Umbilical cord (tissue), 2 donors: ENCODE measurements around the gene CIT. TPM values are rescaled to one million over a fixed set of nuclear protein-coding genes. Genes with fewer than 3 reads are reported as not detected.
"Not testable (repeated sequence)": the region's sequence is repeated elsewhere in the genome, so short reads cannot be mapped to it uniquely, and the experiment has no call there.

Experiments
- DNase-seq: peaks from one replicate; pipeline ENCODE4 v3.0.0-alpha.2; 2015; ENCODE audit warnings: low spot score
- total RNA-seq: library from RNA; depleted of rRNA; stranded (reverse); fragments of >200 nt; gene quantifications from one replicate; pipeline ENCODE4 v1.2.3, GENCODE V29; 2014; ENCODE audit warnings: low replicate concordance; ENCODE audit not compliant: insufficient read depth

Gene CIT, protein sequence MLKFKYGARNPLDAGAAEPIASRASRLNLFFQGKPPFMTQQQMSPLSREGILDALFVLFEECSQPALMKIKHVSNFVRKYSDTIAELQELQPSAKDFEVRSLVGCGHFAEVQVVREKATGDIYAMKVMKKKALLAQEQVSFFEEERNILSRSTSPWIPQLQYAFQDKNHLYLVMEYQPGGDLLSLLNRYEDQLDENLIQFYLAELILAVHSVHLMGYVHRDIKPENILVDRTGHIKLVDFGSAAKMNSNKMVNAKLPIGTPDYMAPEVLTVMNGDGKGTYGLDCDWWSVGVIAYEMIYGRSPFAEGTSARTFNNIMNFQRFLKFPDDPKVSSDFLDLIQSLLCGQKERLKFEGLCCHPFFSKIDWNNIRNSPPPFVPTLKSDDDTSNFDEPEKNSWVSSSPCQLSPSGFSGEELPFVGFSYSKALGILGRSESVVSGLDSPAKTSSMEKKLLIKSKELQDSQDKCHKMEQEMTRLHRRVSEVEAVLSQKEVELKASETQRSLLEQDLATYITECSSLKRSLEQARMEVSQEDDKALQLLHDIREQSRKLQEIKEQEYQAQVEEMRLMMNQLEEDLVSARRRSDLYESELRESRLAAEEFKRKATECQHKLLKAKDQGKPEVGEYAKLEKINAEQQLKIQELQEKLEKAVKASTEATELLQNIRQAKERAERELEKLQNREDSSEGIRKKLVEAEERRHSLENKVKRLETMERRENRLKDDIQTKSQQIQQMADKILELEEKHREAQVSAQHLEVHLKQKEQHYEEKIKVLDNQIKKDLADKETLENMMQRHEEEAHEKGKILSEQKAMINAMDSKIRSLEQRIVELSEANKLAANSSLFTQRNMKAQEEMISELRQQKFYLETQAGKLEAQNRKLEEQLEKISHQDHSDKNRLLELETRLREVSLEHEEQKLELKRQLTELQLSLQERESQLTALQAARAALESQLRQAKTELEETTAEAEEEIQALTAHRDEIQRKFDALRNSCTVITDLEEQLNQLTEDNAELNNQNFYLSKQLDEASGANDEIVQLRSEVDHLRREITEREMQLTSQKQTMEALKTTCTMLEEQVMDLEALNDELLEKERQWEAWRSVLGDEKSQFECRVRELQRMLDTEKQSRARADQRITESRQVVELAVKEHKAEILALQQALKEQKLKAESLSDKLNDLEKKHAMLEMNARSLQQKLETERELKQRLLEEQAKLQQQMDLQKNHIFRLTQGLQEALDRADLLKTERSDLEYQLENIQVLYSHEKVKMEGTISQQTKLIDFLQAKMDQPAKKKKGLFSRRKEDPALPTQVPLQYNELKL (N-terminal part only)
- total RNA-seq = 17.8 TPM

DNA sequence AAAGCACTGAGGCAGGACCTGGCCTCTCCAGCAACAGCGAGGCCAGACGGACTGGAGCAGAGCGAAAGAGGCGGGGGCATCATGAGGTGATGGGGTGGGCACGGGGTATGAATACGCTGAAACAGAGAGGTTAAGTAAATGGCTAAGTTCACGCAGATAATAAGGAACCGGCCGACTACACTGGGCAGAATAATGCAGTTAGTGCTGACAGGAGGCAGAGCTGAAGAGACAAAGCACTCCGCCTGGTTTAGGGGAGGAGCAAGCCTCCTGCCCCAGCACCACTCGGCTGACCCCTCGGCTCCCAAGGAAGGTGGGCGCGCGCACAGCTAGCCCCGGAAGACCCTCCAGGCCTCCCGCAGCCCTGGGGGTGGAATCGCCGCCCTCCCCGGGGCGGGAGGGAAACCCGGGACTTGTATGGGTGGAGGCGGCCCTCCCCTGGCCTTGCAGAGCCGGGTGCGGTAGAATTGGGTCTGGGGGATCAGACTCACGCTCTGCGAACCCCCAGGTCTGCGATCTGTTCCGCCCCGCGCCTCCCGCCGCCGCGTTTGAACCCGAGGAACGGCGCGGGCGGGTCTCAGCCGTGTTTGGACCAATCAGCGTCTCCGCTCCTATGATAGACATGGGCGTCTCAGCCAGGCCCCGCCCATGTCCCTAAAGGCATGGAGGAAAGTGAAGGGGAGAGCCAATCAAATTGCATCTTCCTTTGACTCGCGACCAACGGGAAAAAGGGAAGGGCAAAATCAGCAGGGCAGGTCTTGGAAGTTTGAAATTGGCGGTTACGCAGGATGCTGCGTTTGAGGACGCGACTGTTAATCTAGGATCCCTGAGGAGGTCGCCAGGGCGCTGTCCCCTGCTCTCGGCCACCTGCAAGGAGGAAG lies at the start of gene CIT:
Gene CIT, minus strand, starts transcription at position 560 of the 878 bp plus-strand sequence. CDS start 1,152 bp downstream, outside the sequence.
- peak; percentile 97 for DNase-seq

DNA sequence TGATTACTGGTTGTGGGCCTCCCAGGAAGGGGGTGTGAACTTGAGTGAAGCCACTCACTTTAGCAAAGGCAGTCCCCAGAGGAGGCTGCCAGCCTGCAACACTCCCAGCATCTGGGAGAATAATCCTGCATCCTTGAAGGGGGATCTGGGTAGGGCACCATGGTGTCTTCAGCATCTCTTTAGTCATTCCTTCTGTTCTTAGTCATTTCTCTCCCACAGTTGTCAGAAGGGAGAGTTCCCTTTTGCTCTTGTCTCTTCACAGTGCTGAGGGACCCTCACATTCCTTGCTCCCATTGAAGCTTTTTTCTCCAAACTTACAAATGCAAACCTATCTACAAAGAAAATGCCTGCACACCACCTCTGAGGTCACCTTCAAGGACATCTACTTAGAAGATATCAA lies 48.1 kb upstream of the CIT start:
- no peak for DNase-seq

DNA sequence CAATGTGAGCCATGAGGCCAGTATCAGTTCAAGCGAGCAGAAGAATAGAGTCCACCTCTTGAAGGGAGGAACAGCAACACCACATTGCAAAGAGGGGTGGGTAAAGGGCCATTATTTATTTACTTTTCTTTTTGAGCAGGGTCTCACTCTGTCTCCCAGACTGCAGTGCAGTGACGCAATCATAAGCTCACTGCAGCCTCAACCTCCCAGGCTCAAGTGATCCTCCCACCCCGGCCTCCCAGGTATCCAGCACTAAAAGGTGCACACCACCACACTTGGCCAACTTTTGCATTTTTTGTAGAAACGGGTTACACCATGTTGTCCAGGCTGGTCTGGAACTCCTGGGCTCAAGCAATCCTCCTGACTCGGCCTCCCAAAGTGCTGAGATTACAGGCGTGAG lies 42.9 kb upstream of the CIT start:
- DNase-seq = no peak

DNA sequence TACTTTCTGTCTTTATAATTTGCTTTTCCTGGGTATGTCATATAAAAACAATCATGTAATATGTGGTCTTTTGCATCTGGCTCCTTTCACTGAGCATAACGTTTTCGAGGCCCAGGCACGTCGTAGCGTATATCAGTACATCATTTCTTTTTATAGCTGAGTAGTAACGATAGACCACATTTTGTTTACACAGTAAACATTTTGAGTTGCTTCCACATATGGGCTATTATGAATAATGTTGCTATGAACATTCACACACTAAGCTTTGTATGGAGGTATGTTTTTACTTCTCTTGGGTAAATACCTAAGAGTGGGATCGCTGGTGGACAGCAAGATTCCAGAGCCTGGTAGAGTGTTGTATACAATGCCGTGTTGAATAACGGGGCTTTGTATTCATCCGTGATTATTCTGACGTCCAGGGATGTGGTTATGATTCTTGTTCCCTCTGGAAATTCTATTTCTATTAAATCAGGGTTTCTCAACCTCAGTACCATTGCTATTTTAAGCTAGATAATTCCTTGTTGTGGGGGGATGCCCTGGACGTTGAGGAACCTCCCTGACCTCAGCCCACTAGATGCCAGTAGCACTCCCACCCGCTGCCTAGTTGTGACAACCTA lies 38.9 kb upstream of the CIT start:
- no peak for DNase-seq

DNA sequence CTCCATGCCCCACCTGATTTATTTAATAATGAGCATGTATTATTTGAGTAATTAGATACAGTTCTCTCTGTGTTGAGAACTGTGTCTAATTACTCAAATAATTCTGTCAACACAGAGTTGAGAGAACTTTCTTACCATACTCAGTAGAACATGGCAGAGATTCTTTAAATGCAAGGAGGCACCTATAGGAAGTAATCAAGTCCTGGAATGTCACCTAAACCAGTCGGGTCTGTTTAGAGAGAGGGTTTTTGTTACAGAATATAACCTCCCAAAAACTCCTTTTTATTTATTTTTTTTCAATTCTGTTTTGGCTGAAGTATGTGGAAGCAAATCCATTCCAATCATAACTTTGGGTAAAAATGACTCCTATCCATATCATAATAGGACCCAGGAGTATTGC lies 37.5 kb upstream of the CIT start:
- DNase-seq = peak; percentile 17

DNA sequence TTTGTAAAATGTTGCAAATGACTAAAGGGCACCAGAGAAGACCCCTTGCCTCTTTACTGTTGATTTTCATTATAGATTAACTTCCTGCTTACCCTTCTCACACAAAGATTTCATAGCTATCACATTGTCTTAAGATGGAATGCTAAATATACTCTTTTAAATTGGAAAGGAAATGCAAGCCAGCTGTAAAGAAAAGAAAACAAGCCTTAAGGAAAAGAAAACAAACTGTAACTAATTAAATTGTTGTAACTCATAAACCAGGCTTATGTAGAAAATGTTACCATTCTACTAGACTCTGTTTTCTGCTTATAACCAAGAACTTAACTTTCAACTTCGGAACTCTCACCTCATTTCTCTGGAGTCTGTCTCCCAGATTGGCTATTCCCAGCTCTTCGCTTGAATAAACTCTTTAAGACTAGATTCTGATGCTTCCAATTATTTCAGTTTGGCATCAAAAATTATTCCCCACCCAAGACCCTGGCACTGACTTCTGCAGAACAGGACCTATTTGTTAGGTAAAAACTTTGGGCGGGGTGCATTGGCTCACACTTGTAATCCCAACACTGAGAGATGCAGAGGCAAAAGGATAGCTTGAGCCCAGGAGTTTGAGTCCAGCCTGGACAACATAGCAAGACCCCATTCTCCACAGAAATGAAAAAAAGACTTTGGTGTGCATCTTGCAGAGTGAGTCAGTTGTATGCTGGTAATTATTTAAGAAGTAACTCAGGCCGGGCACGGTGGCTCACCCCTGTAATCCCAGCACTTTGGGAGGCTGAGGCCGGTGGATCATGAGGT lies 36.6 kb upstream of the CIT start:
- DNase-seq = no peak

DNA sequence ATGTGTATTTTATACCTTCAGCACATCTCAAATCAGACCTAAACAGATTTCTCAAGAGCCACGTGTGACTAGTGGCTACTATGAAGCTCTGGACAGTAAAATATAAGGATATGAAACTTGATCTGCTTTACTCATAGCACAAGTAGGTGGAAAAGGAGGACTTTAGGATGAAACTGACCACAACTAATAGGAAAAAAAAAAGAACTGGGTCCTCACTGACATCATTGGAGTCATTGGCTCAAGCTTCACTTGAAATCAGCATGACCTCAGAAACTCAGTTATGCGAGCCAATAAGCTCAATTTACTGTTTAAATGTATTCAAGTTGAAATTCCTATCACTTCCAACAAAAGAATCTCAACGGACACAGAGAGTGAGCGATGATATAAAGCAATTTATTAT lies 34.1 kb upstream of the CIT start:
- DNase-seq = no peak

DNA sequence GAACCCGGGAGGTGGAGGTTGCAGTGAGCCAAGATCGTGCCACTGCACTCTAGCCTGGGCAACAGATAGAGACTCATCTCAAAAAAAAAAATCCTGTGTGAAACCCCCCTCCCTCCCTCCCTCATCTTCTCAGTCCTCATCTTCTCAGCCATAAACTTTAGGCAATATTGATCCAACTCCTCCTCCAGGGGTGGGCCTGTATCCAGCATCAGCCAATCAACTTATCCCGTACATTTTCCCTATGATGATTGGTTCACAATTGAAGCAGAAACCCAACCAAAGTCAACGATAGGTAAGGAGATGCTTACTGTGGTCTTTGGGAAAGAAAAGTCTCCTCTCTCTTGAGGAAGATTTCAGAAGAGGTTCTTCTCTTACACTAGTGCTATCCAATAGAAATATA lies 33.5 kb upstream of the CIT start:
- DNase-seq = no peak

DNA sequence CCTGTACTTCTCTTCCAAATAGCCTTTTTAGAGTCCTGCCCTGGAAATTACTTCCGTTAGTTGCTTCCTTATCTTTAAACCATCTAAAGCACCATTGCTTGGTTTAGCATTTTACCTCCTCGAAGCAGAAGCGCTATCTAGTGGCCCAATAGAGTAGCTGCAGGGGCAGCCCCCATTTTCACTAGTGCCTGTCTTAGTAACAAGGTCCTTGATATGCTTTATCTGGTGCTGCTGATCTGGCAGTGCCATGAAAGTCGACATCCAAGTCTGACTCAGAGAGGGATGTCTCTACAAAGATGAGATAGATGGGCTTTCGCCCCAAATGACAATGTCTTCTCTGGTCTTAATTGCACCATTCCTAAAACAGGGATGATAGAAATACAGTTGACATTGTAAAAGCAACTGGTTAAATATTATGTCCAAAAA lies 25.0 kb upstream of the CIT start:
- peak; percentile 23 for DNase-seq

DNA sequence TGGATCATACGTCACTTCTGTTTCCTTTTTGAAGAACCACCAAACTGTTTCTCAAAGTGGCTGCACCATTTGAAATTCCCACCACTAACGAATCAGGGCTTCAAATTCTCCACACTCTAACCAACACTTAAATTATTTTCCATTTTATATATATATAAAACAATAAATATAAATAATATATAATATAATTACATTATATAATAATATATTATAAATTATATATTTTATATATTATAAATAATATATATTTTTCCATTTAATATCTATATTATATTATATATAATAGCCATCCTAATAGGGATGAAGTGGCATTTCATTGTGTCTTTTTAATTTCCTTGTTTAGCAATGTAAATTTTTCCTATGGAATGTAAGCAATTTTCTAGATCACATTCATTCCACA lies 24.6 kb upstream of the CIT start:
- DNase-seq = no peak

DNA sequence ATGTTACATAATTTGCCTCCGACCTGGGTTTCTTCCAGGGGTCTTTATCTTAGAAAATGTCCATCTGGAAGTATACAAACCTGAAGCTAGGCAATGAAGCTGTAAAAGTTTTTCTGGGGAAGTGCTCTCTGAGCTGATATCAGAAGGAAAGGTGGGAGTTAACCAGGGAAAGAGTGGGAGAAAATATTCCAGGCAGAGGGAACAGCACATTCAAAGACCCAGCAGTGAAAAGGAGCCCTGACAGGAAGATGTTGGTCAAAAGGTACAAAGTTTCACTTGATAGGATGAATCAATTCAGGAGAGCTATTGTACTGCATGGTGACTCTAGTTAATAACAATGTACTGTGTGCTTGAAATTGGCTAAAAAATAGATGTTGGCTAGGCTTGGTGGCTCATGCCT lies 17.8 kb upstream of the CIT start:
- no peak for DNase-seq

DNA sequence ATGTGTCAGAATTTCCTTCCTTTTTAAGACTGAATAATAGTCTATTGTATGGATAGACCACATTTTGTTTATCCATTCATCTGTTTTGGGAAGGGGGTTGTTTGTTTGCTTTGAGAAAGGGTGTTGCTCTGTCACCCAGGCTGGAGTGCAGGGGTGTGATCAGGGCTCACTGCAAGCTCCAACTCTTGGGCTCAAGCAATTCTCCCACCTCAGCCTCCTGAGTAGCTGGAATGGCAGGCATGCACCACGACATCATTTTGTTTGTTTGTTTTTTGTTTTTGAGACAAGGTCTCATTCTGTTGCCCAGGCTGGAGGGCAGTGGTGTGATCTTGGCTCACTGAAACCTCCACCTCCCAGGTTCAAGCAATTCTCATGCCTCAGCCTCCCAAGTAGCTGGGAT lies 15.5 kb upstream of the CIT start:
- not testable (repeated sequence) for DNase-seq

DNA sequence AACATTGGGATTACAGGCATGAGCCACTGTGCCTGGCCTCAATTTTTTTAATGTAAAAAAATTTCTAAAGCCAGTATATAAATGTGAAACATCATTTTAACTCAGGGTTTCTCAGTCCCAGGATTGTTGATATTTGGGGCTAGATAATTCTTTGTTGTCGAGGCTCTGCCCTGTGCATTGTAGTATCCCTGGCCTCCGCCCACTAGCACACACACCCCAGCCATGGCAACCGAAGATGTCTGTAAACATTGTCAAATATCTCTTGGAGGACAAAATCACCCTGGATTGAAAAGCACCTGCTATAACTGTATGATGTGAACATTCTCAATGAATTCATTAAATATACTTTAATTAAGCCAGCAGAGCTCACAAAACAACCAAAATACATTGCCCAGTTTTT lies 8.4 kb upstream of the CIT start:
- DNase-seq = no peak

DNA sequence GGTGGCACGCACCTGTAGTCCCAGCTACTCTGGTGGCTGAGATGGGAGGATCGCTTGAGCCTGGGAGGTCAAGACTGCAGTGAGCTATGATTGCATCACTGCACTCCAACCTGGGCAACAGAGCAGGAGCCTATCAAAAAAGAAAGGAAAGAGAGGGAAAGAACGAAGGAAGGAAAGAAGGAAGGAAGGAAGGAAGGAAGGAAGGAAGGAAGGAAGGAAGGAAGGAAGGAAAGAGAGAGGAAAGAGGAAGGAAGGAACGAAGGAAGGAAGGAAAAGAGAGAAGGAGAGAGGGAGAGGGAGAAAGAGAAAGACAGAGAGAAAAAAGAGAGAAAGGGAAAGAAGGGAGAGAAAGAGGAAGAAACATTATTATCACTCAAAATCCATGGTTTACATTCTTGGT lies 6.7 kb upstream of the CIT start:
- DNase-seq = not testable (repeated sequence)

DNA sequence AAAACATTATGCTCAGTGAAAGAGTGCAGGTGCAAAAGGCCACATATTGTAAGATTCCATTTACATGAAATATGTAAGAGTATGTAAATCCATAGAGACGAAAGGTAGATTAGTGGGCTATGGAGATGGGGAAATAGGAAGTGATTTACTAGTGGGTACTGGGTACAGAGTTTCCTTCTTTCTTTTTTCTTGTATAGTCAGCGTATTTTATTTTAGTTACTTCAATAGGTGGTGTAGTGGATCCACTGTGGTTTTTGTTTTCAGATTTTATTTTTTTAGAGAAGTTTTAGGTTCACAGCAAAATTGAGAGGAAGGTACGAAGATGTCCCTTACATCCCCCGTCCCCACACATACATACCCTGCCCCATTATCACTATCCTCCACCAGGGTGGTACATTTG lies 6.1 kb upstream of the CIT start:
- no peak for DNase-seq

DNA sequence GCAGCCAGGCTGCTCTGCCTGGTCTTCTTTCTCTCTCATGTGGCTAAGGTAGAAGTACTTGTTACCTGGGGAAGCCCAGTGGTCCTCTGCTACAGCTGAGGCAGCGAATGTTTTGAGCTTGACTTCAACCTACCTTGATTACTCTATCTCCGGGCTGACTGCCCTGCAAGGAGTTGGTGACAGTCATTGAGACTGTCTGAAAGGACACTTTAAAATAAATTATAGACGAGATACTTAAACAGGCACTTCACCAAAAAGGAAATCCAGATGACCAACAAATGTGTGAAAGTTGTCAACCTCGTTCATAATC lies 474 bp upstream of the CIT start:
- no peak for DNase-seq

DNA sequence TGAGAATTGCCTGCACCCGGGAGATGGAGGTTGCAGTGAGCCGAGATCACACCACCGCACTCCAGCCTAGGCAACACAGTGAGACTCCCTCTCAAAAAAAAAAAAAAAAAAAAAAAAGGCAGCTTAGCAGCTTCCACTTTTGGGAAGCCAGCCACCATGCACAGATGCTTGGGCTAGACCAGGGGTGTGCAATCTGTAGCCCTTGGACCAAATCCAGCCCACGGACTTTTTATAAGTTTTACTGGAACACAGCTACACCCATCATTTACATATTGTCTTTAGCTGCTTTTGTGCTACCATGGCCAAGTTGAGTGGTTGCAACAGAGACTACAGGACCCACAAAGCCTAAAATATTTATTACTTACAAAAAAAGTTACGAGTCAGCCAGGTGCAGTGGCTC lies 6.7 kb downstream of the CIT start:
- DNase-seq = no peak

DNA sequence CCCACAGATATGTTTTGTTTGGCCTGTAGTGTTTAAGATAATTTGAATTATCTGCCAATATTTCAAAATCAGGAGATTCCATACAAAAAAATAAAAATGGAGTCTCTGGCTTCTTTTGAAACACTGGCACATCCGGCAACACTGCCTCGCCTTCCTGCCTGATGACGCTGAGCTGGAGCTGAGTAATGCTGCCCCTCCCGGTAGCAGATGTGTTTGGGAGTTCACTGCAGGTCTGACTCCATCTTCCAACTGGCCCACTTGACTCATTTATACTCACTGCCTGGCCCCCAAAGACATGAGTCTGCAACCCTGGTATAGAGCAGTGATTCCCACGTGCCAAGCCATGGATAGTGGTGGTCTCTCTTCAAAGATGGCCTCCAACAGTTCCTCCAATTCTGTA lies 7.4 kb downstream of the CIT start:
- no peak for DNase-seq

DNA sequence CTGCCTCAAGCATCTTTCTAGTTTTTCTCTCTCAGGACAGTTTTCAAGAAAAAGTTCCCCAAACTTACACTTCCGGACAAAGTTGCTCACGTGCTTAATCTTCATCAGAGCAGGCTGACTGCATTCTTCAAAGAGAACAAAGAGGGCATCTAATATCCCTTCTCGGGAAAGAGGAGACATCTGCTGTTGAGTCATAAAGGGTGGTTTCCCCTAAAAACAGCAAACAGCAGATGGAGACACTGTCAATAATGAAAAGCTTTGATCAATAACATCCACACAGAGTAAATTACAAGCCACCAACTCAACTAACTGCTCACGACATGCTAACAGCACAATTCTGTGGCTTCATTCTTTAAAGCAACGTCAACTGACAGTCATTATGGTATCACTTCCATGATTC lies 8.1 kb downstream of the CIT start:
- DNase-seq = no peak

DNA sequence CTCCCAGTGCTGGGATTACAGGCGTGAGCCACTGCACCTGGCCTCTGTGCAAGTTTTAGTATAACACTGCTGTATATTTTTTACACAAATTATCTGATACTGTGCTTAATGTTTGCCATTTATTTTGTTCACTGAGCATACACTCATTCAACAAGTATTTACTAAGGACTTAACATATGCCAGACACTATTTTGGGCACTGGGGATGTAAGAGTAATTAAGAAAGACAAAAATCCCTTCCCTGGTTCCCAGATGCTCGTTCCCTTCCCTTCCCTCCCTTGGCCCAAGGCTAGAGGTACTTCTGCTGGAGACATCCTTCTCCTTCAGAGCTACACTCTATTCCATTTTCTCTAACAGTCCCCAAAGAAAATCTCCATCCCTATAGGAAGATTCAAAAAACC lies 12.5 kb downstream of the CIT start:
- no peak for DNase-seq
